ENCODE data around the gene CEACAM19. TPM values are rescaled to one million over a fixed set of nuclear protein-coding genes. Genes with fewer than 3 reads are reported as not detected.

CEACAM19 gene
- total and polyA plus RNA-seq, 9 of the 15 experiments (the other 6 are each of a cell fraction or from before 2014, with no cell fraction given), result 0.15 to 0.30 (median 0.23) TPM; not detected in 5

- TF ChIP-seq HBP1 (CRISPR knock-in tag; IDR thresholded peaks at IDR 0.05) (0 out of 2 replicates have a peak, but pooled peaks have one; percentile 79), SREBF1 (IDR thresholded peaks at IDR 0.05; ENCODE audit: borderline replicate concordance, low read depth, low read length) (no peak), ZNF354B (CRISPR knock-in tag; IDR thresholded peaks at IDR 0.05) (no peak), HLTF (IDR thresholded peaks at IDR 0.05) (peak; percentile 75; the same call in 1 of the 2 replicates), DIDO1 (tag; IDR thresholded peaks at IDR 0.05; ENCODE audit: low read depth) (no peak)
- TF ChIP-seq, protein P1, sequence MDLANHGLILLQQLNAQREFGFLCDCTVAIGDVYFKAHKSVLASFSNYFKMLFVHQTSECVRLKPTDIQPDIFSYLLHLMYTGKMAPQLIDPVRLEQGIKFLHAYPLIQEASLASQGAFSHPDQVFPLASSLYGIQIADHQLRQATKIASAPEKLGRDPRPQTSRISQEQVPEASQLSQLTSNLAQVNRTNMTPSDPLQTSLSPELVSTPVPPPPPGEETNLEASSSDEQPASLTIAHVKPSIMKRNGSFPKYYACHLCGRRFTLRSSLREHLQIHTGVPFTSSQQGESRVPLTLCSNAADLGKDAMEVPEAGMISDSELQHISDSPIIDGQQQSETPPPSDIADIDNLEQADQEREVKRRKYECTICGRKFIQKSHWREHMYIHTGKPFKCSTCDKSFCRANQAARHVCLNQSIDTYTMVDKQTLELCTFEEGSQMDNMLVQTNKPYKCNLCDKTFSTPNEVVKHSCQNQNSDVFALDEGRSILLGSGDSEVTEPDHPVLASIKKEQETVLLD (IDR thresholded peaks at IDR 0.05), result 0 out of 2 replicates have a peak, but pooled peaks have one; percentile 34
Measured at GRCh38 chr19:44642377-44642776, 28.9 kb upstream of the CEACAM19 start (continued).

DNA sequence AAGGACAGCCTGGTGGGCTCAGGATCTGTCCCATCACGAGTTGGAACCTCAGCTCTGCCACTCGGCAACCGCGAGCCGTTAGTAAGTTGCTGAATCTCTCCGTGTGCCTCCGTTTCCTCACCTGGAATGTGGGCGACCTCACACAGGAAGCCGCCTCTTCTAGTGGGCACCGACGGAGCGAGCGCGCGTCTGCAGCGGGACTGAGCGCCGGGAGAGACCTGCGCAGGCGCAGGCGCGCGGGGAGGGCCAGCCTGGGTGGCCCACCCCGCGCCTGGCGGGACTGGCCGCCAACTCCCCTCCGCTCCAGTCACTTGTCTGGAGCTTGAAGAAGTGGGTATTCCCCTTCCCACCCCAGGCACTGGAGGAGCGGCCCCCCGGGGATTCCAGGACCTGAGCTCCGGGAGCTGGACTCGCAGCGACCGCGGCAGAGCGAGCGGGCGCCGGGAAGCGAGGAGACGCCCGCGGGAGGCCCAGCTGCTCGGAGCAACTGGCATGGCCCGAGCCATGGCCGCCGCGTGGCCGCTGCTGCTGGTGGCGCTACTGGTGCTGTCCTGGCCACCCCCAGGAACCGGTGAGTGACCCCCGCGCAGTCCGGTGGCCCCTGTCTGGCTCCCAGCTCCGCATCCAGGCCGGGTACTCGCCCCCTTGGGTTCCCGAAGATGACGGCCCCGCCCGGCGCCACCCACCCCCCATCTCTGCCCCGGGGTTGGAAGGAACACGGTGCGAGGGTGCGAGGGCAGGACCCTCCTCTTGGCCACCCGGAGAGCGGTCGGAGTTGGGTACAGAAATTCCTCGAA, 27.5 kb upstream of the CEACAM19 start, which contains the start of gene PVR:
Gene PVR (plus strand): TSS at position 306 of the 797 bp plus-strand sequence. CDS start 187 bp downstream, at position 493.
- no peaks in the 10 kb centered on the region for H3K36me3 ChIP-seq (ENCODE audit: control insufficient read depth, insufficient read depth, low read length)
- DNase-seq (ENCODE audit: extremely low read depth in 1 of 4, low spot score in 3 of 4), result peak; percentile 58 to 79 (median 74)
- in situ Hi-C loops (cut with MboI), result no loop called here
- H3K27me3 ChIP-seq (ENCODE audit: control insufficient read depth in 2 of 2, insufficient read depth in 2 of 2, low read length in 2 of 2), result no peaks in the 10 kb centered on the region
- peak within 1 kb of the TSS; percentile 65 to 92 for H3K9ac ChIP-seq (ENCODE audit: insufficient read depth in 1 of 2, low read depth in 2 of 2, low read length in 2 of 2)
- peaks cover 5 to 22% of the 10 kb centered on the region in 2 experiments; a peak in 3 of 5 replicates for H3K4me1 ChIP-seq (replicated peaks in 1 of 2; ENCODE audit: control insufficient read depth in 2 of 2, insufficient read depth in 2 of 2, low read length in 2 of 2)
- peak within 1 kb of the TSS; percentile 74 for H3K4me3 ChIP-seq
- H4K20me1 ChIP-seq (replicated peaks; ENCODE audit: control insufficient read depth, insufficient read depth, low read length), result no peaks in the 10 kb centered on the region
- no peaks in the 10 kb centered on the region for H3K9me1 ChIP-seq (ENCODE audit: control insufficient read depth, insufficient read depth, low read length)
- FAIRE-seq, result no peak
- H3K4me2 ChIP-seq (ENCODE audit: insufficient read depth, low read length), result peak within 1 kb of the TSS; percentile 87
- ATAC-seq, result peak; percentile 95
- 16% methylated on average over 52 of the region's 70 CpGs for WGBS (ENCODE audit: insufficient coverage, low coverage, missing lambda C conversion rate)
- no peaks in the 10 kb centered on the region for H3K9me3 ChIP-seq (replicated peaks; ENCODE audit: control insufficient read depth, insufficient read depth, low read depth, low read length)
- ChIA-PET CTCF (ENCODE audit: low intra/inter-chr PET ratio) (no interaction called here), POLR2A (interaction anchor here (0.6 to 1.5 kb wide), 3 partner anchors 10 to 61 kb away, joined by 3 to 4 read pairs (median 3); no protein-coding TSS in a partner anchor)
- TSS peak; percentile 59 for BruUV-seq (replicated peaks)
- peaks cover 7% of the 10 kb centered on the region; the same call in 2 of the 3 replicates for H3K79me2 ChIP-seq (ENCODE audit: control insufficient read depth, insufficient read depth, low read length)
- peak within 1 kb of the TSS; percentile 93 for H2AFZ ChIP-seq (ENCODE audit: low read depth, low read length)
- peak within 1 kb of the TSS; percentile 60; the same call in 1 of the 3 replicates for H3K27ac ChIP-seq (ENCODE audit: extremely low read depth, low read depth, low read length)
- intact Hi-C loops (cut with micrococcal nuclease), result no loop called here
- TF ChIP-seq DNMT1 (IDR thresholded peaks at IDR 0.05) (no peak), SLC30A9 (CRISPR knock-in tag; IDR thresholded peaks at IDR 0.05) (no peak), FOXA3 (CRISPR knock-in tag; conservative IDR thresholded peaks at IDR 0.05 in 1 of 2, IDR thresholded peaks at IDR 0.05 in 1 of 2) (no peak), PURB (CRISPR knock-in tag; IDR thresholded peaks at IDR 0.05; ENCODE audit: low read depth) (no peak), SRF (CRISPR knock-in tag; IDR thresholded peaks at IDR 0.05) (no peak), TBL1XR1 (IDR thresholded peaks at IDR 0.05; ENCODE audit: low read length in 2 of 2) (no peak), ETV6 (IDR thresholded peaks at IDR 0.05; ENCODE audit: borderline replicate concordance in 1 of 2, low read depth in 2 of 2, low read length in 1 of 2) (no peak), ETV6 (CRISPR knock-in tag; IDR thresholded peaks at IDR 0.05; ENCODE audit: borderline replicate concordance) (no peak), ZNF24 (IDR thresholded peaks at IDR 0.05) (no peak), ZNF785 (CRISPR knock-in tag; IDR thresholded peaks at IDR 0.05) (no peak)
- TF ChIP-seq, protein P2, sequence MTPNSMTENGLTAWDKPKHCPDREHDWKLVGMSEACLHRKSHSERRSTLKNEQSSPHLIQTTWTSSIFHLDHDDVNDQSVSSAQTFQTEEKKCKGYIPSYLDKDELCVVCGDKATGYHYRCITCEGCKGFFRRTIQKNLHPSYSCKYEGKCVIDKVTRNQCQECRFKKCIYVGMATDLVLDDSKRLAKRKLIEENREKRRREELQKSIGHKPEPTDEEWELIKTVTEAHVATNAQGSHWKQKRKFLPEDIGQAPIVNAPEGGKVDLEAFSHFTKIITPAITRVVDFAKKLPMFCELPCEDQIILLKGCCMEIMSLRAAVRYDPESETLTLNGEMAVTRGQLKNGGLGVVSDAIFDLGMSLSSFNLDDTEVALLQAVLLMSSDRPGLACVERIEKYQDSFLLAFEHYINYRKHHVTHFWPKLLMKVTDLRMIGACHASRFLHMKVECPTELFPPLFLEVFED (CRISPR knock-in tag; conservative IDR thresholded peaks at IDR 0.05), result no peak
